Thymus (tissue), 11 donors: ENCODE measurements around the gene ZBTB20. TPM values are rescaled to one million over a fixed set of nuclear protein-coding genes. Genes with fewer than 3 reads are reported as not detected.

ENCODE experiments used
- DNase-seq, 9 donors: peaks; one replicate each; pipeline ENCODE4 v3.0.0-alpha.2; 2013; ENCODE audit warnings: low spot score in 9 of 9, low read depth in 6 of 9, missing footprints in 1 of 9
- H3K27ac ChIP-seq, 2 donors: one replicate each; pipeline ENCODE4 v1.5.1; 2013; ENCODE audit warnings: control low read depth in 1 of 2, low read depth in 1 of 2, low read length in 1 of 2, mild to moderate bottlenecking in 1 of 2, moderate library complexity in 1 of 2
- H3K27me3 ChIP-seq, 2 donors: one replicate each; pipeline ENCODE4 v1.5.1; 2013; ENCODE audit warnings: low read length in 1 of 2; ENCODE audit not compliant: control insufficient read depth in 2 of 2, insufficient read depth in 1 of 2
- H3K36me3 ChIP-seq, 2 donors: one replicate each; pipeline ENCODE4 v1.5.1; 2013; ENCODE audit warnings: low read length in 1 of 2, mild to moderate bottlenecking in 1 of 2, moderate library complexity in 1 of 2; ENCODE audit not compliant: control insufficient read depth in 2 of 2, insufficient read depth in 2 of 2
- H3K4me1 ChIP-seq, 2 donors: one replicate each; pipeline ENCODE4 v1.5.1; 2013; ENCODE audit warnings: low read length in 2 of 2; ENCODE audit not compliant: control insufficient read depth in 2 of 2, insufficient read depth in 2 of 2
- H3K4me3 ChIP-seq, 2 donors: one replicate each; pipeline ENCODE4 v1.5.1; 2013; ENCODE audit warnings: low read length in 2 of 2, control low read depth in 1 of 2, mild to moderate bottlenecking in 1 of 2
- H3K9me3 ChIP-seq, 2 donors: one replicate each; pipeline ENCODE4 v1.5.1; 2013; ENCODE audit warnings: low read length in 1 of 2, mild to moderate bottlenecking in 1 of 2; ENCODE audit not compliant: control insufficient read depth in 2 of 2, insufficient read depth in 1 of 2
- WGBS: extraction: QIAGEN DNeasy Blood & Tissue Kit; methylation state at CpG from one replicate; pipeline ENCODE4 v1.1.7; 2013; 5-methylcytosine and 5-hydroxymethylcytosine counted together
- polyA plus RNA-seq: library from polyadenylated mRNA; stranded (reverse); fragments of 200-250 nt; gene quantifications from one replicate; pipeline ENCODE4 v1.2.3, GENCODE V29; 2013
- total RNA-seq: library from RNA; stranded (reverse); fragments of 120-200 nt; gene quantifications from one replicate; pipeline ENCODE4 v1.2.4, GENCODE V29; 2013
- donor health status: healthy.

Gene ZBTB20
- total and polyA plus RNA-seq, 2 donors = 1.2 to 8.9 TPM

DNA sequence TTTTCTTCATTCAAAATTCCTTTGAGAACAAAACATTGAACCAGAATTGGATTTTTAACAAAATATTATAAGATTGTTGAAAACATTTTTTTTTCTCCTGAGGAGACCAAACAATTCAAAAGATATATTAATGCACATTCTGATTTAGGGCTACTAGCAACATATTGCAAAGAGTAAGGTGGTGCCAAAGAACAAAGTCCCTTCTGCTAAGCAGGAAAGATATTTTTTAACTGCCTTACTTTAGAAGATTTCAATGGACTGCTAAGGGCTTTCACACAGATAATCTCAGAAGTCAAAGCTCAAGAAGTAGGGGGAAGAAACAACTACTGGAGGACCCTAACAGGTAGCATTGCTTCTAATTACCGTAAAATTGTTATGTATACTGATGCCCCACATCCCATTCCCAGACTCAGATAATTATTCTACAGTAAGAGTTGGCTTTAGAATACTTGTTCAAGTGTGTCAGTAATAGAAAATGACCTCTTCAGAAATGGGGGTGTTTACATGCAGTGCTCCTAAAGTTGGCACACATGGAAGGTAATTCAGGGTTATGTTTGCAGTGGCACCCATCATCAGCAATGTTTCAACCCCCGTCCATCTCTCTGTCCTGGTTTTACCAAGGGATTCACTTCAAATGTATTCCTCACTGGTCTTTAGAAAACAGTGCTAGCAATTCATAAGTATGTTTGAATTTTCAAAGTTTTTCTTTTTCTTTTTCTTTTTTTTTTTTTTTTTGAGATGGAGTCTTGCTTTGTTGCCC lies 354.7 kb downstream of the ZBTB20 start:
- Histone ChIP-seq H3K27ac (no peak overlapping the region), H3K27me3 (no peaks in the 10 kb centered on the region)
- WGBS = over 99% methylated on average over 2 of the region's 2 CpGs

DNA sequence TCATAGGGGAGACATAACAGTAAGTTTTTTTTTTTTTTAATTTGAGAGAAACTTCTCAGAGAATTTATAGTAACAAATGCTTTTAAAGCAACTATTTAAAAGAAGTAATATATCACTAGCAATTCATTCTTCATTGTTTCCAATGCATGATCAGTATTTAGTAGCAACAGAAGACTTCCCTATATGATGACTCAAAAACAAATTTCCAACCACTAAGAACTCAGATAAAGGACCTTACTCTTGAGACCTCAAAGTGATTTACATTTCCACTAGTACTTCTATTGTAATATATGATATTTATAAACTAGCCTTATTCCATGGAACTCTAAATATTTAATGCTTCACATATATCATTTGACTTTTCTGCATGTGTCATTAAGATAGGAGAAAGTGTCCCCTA lies 356.3 kb downstream of the ZBTB20 start:
- no peak for DNase-seq
- Histone ChIP-seq H3K4me3 (no peak overlapping the region), H3K9me3 (no peaks in the 10 kb centered on the region), H3K4me1 (no peaks in the 10 kb centered on the region), H3K36me3 (no peaks in the 10 kb centered on the region), H3K27ac (no peak overlapping the region), H3K27me3 (no peaks in the 10 kb centered on the region)

More for the DNA sequence above, 354.7 kb downstream of the ZBTB20 start:
- H3K36me3 ChIP-seq = no peaks in the 10 kb centered on the region
- no peaks in the 10 kb centered on the region for H3K9me3 ChIP-seq
- H3K4me3 ChIP-seq = no peak overlapping the region
- DNase-seq = no peak
- H3K4me1 ChIP-seq = no peaks in the 10 kb centered on the region

DNA sequence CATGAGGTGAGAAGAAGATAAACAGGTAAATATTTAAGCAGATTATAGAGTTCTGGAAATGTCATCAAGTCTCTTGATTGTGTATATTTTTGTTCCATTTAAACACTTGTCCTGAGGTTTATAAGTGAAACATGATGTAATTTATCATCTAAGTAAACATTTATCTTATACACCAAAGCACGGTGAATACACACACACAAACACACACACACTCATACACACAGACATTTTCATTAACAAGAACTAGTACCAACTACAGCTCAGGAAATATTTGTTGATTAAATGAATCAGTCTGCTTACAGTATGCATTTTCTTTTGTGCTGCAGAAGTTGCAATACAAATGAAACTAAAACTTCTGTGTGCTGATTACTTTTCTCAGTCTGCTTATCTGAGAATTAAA lies 357.3 kb downstream of the ZBTB20 start:
- H3K27me3 ChIP-seq = no peaks in the 10 kb centered on the region
- H3K9me3 ChIP-seq = no peaks in the 10 kb centered on the region
- no peaks in the 10 kb centered on the region for H3K36me3 ChIP-seq
- no peak overlapping the region for H3K4me3 ChIP-seq
- no peak for DNase-seq
- no peak overlapping the region for H3K27ac ChIP-seq
- no peaks in the 10 kb centered on the region for H3K4me1 ChIP-seq
- WGBS = 96% methylated on average over 1 of the region's 1 CpG

DNA sequence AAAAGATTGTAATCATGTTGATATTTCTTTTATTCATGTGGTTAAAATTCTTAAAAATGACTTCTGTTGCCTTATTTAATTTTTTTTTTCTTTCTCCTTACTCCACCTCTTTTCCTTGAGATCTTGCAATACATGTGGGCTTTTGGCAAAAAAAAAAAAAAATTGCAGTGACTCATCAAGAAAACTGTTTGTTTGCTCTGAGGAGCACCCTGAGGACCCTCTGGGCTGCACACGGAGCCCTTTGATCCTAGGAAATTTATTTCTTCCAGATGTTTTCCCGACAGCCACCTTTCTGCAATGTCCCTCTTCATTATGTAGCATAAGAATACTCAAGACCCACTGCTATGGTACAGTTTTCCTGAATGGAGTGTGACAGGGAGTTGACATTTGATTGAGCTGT lies 371.7 kb downstream of the ZBTB20 start:
- WGBS = 96% methylated on average over 2 of the region's 2 CpGs
- no peaks in the 10 kb centered on the region for H3K27me3 ChIP-seq
- no peak overlapping the region for H3K4me3 ChIP-seq
- no peak for DNase-seq
- H3K36me3 ChIP-seq = no peaks in the 10 kb centered on the region
- no peak overlapping the region for H3K27ac ChIP-seq
- H3K4me1 ChIP-seq = no peaks in the 10 kb centered on the region
- H3K9me3 ChIP-seq = no peaks in the 10 kb centered on the region

DNA sequence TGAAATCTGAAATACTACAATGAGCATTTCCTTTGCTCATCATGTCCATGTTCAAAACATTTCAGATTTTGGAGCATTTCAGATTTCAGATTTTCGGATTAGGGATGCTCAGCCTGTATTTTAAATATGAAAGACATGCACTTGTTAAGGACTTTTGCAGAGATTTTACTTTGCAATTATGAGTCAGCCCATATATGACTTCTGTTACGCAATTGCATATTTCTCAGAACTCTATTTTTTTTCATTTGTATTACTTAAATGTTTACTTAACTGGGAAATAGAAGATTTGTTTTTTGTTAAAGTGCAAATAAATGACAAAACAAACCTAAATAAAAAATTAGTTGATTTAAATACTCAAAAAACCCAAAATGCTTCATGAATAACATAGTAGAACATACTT lies 376.2 kb downstream of the ZBTB20 start:
- no peaks in the 10 kb centered on the region for H3K36me3 ChIP-seq
- H3K4me1 ChIP-seq = no peaks in the 10 kb centered on the region
- no peaks in the 10 kb centered on the region for H3K9me3 ChIP-seq
- DNase-seq = no peak
- 96% methylated on average over 2 of the region's 2 CpGs for WGBS
- no peak overlapping the region for H3K4me3 ChIP-seq
- H3K27ac ChIP-seq = no peak overlapping the region
- no peaks in the 10 kb centered on the region for H3K27me3 ChIP-seq

DNA sequence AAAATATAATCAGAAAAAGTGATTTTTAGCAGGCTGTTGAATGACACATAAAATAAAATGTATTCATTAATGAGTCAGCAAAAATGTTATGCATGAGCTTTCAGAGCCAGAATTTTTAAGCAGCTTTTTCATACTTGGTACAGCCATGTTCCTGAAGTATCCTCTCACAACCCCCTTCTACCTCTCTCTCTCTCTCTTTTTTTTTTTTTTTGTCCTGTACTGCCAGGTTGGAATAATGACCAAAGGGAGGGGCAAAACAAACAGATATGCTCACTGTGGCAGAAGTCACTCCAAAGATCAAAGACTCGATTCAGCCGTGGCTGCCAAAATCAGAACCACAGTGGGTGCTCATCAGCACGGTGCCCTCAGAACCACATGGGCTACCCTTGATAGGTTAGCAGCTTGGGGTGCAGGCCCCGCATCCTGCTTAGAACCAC lies 383.0 kb downstream of the ZBTB20 start:
- Histone ChIP-seq H3K9me3 (no peaks in the 10 kb centered on the region), H3K27me3 (no peaks in the 10 kb centered on the region), H3K27ac (no peak overlapping the region), H3K4me1 (no peaks in the 10 kb centered on the region), H3K36me3 (no peaks in the 10 kb centered on the region), H3K4me3 (no peak overlapping the region)
- DNase-seq = no peak
- WGBS = 32% methylated on average over 4 of the region's 4 CpGs

DNA sequence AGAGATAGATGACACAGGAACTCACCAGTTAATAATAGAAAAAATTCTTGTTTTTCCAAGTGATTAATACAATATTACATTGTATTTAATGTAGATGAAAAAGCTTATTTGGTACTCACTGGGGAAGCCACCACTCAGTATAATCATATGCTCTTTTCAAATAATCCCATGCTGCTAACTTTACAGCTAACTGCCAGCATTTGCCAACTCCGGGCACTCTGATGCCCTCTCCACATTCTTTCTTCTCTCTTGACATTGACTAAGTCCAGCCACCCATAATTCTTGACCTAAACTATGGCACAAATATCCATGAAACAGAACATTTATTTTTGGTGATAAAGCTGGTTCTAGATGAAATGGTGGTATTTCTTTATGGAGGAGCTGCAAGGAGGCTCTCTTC lies 384.9 kb downstream of the ZBTB20 start:
- H3K9me3 ChIP-seq = no peaks in the 10 kb centered on the region
- no peak for DNase-seq
- no peak overlapping the region for H3K4me3 ChIP-seq
- WGBS = 92% methylated on average over 1 of the region's 1 CpG
- no peaks in the 10 kb centered on the region for H3K27me3 ChIP-seq
- H3K27ac ChIP-seq = no peak overlapping the region
- no peaks in the 10 kb centered on the region for H3K36me3 ChIP-seq
- H3K4me1 ChIP-seq = no peaks in the 10 kb centered on the region

DNA sequence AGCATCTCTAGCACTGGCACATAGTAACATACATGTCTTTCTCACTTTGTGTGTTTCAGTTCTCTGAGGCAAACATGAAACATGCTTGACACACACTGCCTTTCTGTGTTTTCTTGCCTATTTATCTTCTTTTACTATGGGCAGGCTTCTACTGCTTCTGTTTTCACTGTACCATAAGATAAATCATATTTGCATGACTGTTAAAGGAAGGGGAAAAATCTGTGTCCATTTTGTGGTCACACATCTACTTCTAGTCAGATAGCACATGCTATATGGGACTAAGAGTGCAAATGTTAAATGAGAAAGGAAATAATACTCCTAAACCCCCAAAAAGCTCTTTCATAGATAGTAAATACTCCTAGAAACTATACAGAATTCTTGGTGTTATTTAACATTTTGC lies 386.4 kb downstream of the ZBTB20 start:
- Histone ChIP-seq H3K4me3 (no peak overlapping the region), H3K27me3 (no peaks in the 10 kb centered on the region), H3K9me3 (no peaks in the 10 kb centered on the region), H3K4me1 (no peaks in the 10 kb centered on the region), H3K36me3 (no peaks in the 10 kb centered on the region), H3K27ac (no peak overlapping the region)
- DNase-seq = no peak

DNA sequence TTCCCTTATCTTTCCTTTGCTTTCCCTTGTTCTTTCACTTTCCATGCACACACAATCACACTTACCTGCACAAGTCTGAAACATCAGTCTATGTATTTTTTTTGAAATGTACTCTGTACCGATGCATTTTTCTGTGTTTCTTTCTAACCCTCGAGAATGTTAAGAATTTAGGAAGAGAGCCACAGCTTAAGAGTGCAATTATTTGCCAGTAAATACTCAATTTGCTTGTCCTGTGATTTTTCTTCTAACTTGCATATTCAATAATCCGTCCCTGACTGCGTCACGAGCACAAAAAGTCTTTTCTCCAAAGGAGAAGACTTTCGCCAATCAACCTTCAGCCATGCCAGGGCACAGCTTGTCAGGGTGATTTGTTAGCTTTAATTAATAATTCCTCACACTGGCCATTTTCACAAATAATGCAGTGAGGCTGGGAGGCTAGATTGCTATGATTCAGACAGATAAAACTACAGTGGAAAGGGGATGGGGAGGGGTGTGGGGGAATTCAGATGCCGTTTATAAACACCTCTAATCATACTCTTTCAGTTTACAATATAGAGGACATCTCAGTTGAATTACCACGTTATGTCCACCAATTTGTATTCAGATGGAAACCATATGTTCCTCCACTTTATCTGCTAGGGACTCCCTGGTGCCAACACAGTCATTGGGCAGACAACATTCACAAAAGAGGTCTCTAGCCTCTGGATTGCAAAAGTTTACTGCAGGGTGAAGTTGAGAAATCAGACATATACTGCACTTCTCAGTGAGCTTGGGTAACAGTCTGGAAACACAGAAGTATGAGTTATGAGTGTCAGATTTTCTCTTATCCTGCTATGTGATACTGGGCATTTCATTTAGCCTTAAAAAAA lies 388.0 kb downstream of the ZBTB20 start:
- DNase-seq = no peak
- no peak overlapping the region for H3K27ac ChIP-seq
- no peaks in the 10 kb centered on the region for H3K27me3 ChIP-seq
- H3K4me3 ChIP-seq = no peak overlapping the region
- H3K36me3 ChIP-seq = no peaks in the 10 kb centered on the region
- 89% methylated on average over 8 of the region's 8 CpGs for WGBS
- no peaks in the 10 kb centered on the region for H3K4me1 ChIP-seq
- no peaks in the 10 kb centered on the region for H3K9me3 ChIP-seq
